ENCODE data around the gene ALDH1L1. TPM values are rescaled to one million over a fixed set of nuclear protein-coding genes. Genes with fewer than 3 reads are reported as not detected.

Gene ALDH1L1
- total RNA-seq, 1 experiment from 2014 or later: not detected

DNA sequence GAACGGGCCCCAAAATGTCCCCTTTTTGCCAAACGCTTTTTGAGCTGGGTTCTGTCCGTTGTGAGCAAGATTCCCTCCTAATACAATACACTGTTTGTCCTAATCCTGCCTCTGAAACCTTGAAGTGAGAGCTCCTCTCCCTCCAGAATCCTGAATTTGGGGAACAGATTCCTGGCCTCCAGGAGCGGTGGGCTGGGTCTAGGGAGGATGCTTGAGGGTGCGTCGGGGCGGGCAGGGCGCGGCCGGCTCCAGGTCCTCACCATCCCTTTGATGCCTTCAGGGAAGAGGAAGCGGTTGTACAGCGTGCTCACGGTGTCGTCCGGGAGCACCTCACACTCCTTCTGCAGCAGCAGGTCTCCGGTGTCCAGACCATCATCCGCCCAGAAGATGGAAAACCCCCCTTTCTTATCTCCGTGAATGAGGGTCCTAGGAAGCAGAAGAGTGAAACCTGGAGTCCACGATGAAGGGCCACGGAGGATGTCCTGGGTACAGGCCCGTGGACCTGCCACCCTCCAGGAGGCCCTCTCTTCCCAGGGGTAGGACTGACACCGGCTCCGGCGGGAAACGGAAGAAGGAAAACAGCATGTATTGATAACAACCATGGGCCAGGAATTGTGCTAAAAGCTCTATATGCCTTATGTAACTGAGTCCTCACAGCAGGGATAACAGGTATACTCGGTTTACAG lies 23.2 kb downstream of the ALDH1L1 start:
- intact Hi-C loops (cut with micrococcal nuclease): no loop called here
- Histone ChIP-seq H3K9me3 (ENCODE audit: low read length) (no peaks in the 10 kb centered on the region), H3K4me1 (ENCODE audit: insufficient read depth, low read length) (no peaks in the 10 kb centered on the region), H4K20me1 (ENCODE audit: low read length) (no peaks in the 10 kb centered on the region), H3K4me3 (ENCODE audit: low read length) (no peak overlapping the region), H3K27ac (ENCODE audit: low read length) (no peak overlapping the region), H3K9ac (ENCODE audit: low read length) (no peak overlapping the region), H2AFZ (ENCODE audit: low read length) (no peak overlapping the region), H3K79me2 (ENCODE audit: low read length) (no peaks in the 10 kb centered on the region), H3K9me2 (replicated peaks; ENCODE audit: low read length) (no peaks in the 10 kb centered on the region), H3K27me3 (ENCODE audit: low read length) (peaks cover 4% of the 10 kb centered on the region; the same call in 1 of the 2 replicates), H3F3A (ENCODE audit: low read length, unreplicated experiment) (no peaks in the 10 kb centered on the region), H3K36me3 (ENCODE audit: low read depth, low read length) (no peaks in the 10 kb centered on the region), H3K4me2 (ENCODE audit: low read length) (no peak overlapping the region)
- no peak for ATAC-seq
- TF ChIP-seq, protein P1, sequence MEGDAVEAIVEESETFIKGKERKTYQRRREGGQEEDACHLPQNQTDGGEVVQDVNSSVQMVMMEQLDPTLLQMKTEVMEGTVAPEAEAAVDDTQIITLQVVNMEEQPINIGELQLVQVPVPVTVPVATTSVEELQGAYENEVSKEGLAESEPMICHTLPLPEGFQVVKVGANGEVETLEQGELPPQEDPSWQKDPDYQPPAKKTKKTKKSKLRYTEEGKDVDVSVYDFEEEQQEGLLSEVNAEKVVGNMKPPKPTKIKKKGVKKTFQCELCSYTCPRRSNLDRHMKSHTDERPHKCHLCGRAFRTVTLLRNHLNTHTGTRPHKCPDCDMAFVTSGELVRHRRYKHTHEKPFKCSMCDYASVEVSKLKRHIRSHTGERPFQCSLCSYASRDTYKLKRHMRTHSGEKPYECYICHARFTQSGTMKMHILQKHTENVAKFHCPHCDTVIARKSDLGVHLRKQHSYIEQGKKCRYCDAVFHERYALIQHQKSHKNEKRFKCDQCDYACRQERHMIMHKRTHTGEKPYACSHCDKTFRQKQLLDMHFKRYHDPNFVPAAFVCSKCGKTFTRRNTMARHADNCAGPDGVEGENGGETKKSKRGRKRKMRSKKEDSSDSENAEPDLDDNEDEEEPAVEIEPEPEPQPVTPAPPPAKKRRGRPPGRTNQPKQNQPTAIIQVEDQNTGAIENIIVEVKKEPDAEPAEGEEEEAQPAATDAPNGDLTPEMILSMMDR (conservative IDR thresholded peaks at IDR 0.05; ENCODE audit: low read depth, low read length): no peak
- no peak for TF ChIP-seq EZH2 (IDR thresholded peaks at IDR 0.05; ENCODE audit: low read length, unreplicated experiment)
- no peak for TF ChIP-seq EZH2phosphoT487 (IDR thresholded peaks at IDR 0.05; ENCODE audit: borderline replicate concordance, low read length)
- POLR2A ChIA-PET (ENCODE audit: unreplicated experiment): no interaction called here
- no TSS peak for BruUV-seq (replicated peaks)
- DNase-seq: no peak
- CTCF ChIA-PET: no interaction called here

DNA sequence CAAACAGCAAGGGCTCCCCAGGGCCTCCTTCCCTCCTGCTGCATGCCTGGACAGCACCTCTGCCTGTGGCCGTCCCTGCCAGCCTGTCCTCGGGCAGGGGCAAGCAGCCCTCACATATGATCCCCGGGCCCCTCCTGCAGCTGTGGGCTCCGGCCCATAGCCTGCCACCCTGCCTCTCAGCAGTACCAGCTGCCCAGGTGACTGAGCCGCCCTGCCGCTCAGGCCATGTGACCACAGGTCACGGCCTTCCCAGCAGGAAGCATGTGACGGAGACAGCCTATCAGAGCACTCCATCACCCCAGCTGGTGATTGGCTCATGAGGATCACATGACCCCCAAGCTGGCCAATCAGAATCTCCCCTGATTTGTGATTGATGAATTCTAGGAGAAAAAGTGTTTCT lies 23.9 kb downstream of the ALDH1L1 start:
- no peaks in the 10 kb centered on the region for H3K36me3 ChIP-seq (ENCODE audit: low read depth, low read length)
- no peaks in the 10 kb centered on the region for H3K4me1 ChIP-seq (ENCODE audit: insufficient read depth, low read length)
- H3K9me3 ChIP-seq (ENCODE audit: low read length): no peaks in the 10 kb centered on the region
- H3K4me3 ChIP-seq (ENCODE audit: low read length): no peak overlapping the region
- no peak overlapping the region for H3K4me2 ChIP-seq (ENCODE audit: low read length)
- no peak overlapping the region for H3K27ac ChIP-seq (ENCODE audit: low read length)
- no peaks in the 10 kb centered on the region for H3K79me2 ChIP-seq (ENCODE audit: low read length)
- H2AFZ ChIP-seq (ENCODE audit: low read length): no peak overlapping the region
- no peaks in the 10 kb centered on the region for H3K9me2 ChIP-seq (replicated peaks; ENCODE audit: low read length)
- no TSS peak for BruUV-seq (replicated peaks)
- H3K9ac ChIP-seq (ENCODE audit: low read length): no peak overlapping the region
- POLR2A ChIA-PET (ENCODE audit: unreplicated experiment): no interaction called here
- TF ChIP-seq, protein P1 (conservative IDR thresholded peaks at IDR 0.05; ENCODE audit: low read depth, low read length): no peak
- TF ChIP-seq EZH2phosphoT487 (IDR thresholded peaks at IDR 0.05; ENCODE audit: borderline replicate concordance, low read length) (no peak), EZH2 (IDR thresholded peaks at IDR 0.05; ENCODE audit: low read length, unreplicated experiment) (no peak)
- no peak for DNase-seq
- intact Hi-C loops (cut with micrococcal nuclease): no loop called here
- no peaks in the 10 kb centered on the region for H3K27me3 ChIP-seq (ENCODE audit: low read length)
- H3F3A ChIP-seq (ENCODE audit: low read length, unreplicated experiment): no peaks in the 10 kb centered on the region
- H4K20me1 ChIP-seq (ENCODE audit: low read length): no peaks in the 10 kb centered on the region
- CTCF ChIA-PET: no interaction called here
- ATAC-seq: no peak

DNA sequence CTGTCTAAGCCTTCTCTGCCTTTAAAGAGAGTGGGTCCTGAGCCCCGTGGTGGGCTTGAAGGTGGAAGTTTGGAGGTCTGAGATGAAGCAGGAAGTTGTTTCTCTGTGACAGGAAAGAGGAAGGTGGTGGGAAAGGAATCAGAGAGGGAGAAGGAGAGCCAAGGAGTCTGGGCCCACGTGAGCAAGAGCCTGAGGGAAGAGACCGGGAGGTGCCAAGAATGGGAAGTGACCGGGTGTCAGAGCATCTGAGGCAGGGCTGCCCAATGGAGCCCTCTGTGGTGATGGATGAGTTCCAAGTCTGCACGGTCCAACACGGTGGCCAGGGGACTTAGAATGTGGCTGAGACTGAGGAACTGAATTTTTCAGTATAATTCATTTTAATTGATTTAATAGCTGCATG lies 24.6 kb downstream of the ALDH1L1 start:
- CTCF ChIA-PET: no interaction called here
- Histone ChIP-seq H3K4me1 (ENCODE audit: insufficient read depth, low read length) (no peaks in the 10 kb centered on the region), H3K27ac (ENCODE audit: low read length) (no peak overlapping the region), H3K79me2 (ENCODE audit: low read length) (no peaks in the 10 kb centered on the region), H3F3A (ENCODE audit: low read length, unreplicated experiment) (no peaks in the 10 kb centered on the region), H3K4me2 (ENCODE audit: low read length) (no peak overlapping the region), H3K9me2 (replicated peaks; ENCODE audit: low read length) (no peaks in the 10 kb centered on the region), H3K9me3 (ENCODE audit: low read length) (no peaks in the 10 kb centered on the region), H3K27me3 (ENCODE audit: low read length) (no peaks in the 10 kb centered on the region), H3K36me3 (ENCODE audit: low read depth, low read length) (no peaks in the 10 kb centered on the region), H2AFZ (ENCODE audit: low read length) (no peak overlapping the region), H3K9ac (ENCODE audit: low read length) (no peak overlapping the region), H4K20me1 (ENCODE audit: low read length) (no peaks in the 10 kb centered on the region), H3K4me3 (ENCODE audit: low read length) (no peak overlapping the region)
- DNase-seq (no peak), ATAC-seq (no peak)
- TF ChIP-seq EZH2phosphoT487 (IDR thresholded peaks at IDR 0.05; ENCODE audit: borderline replicate concordance, low read length) (no peak), EZH2 (IDR thresholded peaks at IDR 0.05; ENCODE audit: low read length, unreplicated experiment) (no peak)
- TF ChIP-seq, protein P1 (conservative IDR thresholded peaks at IDR 0.05; ENCODE audit: low read depth, low read length): no peak
- POLR2A ChIA-PET (ENCODE audit: unreplicated experiment): no interaction called here
- no TSS peak for BruUV-seq (replicated peaks)
- intact Hi-C loops (cut with micrococcal nuclease): no loop called here

Measured in PC-3 (cell line).